Panc1 (cell line): ENCODE data around the gene FRMD4A. TPM values are rescaled to one million over a fixed set of nuclear protein-coding genes. Genes with fewer than 3 reads are reported as not detected.

Experiments
- ATAC-seq: fragments of 200-7000 bp; cut with Tn5 transposase; 2 replicates; pipeline ENCODE4 v1.9.1; 2020; ENCODE audit warnings: mild to moderate bottlenecking, moderate library complexity
- BruUV-seq: library from RNA; stranded (reverse); fragments of 400-500 nt; replicated peaks from 2 replicates; lab custom pipeline; 2021; lab: Mats Ljungman, UMichigan
- CTCF ChIA-PET: fragments of 300-600 bp; sonication (Branson Sonifier 250); formaldehyde crosslinking; loops from one replicate; lab custom pipeline; 2022; ENCODE audit warnings: antibody characterized with exemption; lab: Charles Lee
- POLR2A ChIA-PET: fragments of 300-600 bp; sonication (Branson Sonifier 250); formaldehyde crosslinking; loops from one replicate; lab custom pipeline; 2022; ENCODE audit warnings: antibody characterized with exemption; lab: Charles Lee
- DNase-seq: peaks from one replicate; pipeline ENCODE4 v3.0.0-alpha.2; 2010; ENCODE audit warnings: low read depth, low spot score
- H3K27ac ChIP-seq: 2 replicates; pipeline ENCODE4 v1.5.1; 2011; ENCODE audit warnings: mild to moderate bottlenecking, low read length, inconsistent platforms
- H3K27me3 ChIP-seq: fragments of 200-500 bp; sonication (Bioruptor generic); 2 replicates; pipeline ENCODE4 v1.6.0; 2014; ENCODE audit warnings: low read length, inconsistent platforms; ENCODE audit not compliant: control insufficient read depth, insufficient read depth
- H3K36me3 ChIP-seq: fragments of 200-500 bp; sonication (Bioruptor generic); 2 replicates; pipeline ENCODE4 v1.5.1; 2014; ENCODE audit warnings: inconsistent platforms, mild to moderate bottlenecking, low read length, moderate library complexity; ENCODE audit not compliant: control insufficient read depth, insufficient read depth
- H3K4me1 ChIP-seq: 2 replicates; pipeline ENCODE4 v1.5.1; 2011; ENCODE audit warnings: inconsistent platforms, mild to moderate bottlenecking, low read length, moderate library complexity; ENCODE audit not compliant: control insufficient read depth, insufficient read depth
- H3K4me3 ChIP-seq, 2 experiments: 2 replicates each; pipeline ENCODE4 v1.5.1; 2011 to 2012; ENCODE audit warnings: low read depth in 2 of 2, low read length in 2 of 2, mild to moderate bottlenecking in 2 of 2, inconsistent platforms in 1 of 2, moderate library complexity in 1 of 2
- H3K9me3 ChIP-seq: fragments of 200-500 bp; sonication (Bioruptor generic); 2 replicates; pipeline ENCODE4 v1.5.1; 2014; ENCODE audit warnings: low read depth, mild to moderate bottlenecking, inconsistent platforms, low read length, moderate library complexity; ENCODE audit not compliant: control insufficient read depth, insufficient read depth
- POLR2AphosphoS5 ChIP-seq: IDR thresholded peaks from 2 replicates; pipeline ENCODE4 v1.6.1; 2012; ENCODE audit warnings: mild to moderate bottlenecking, low read depth, low read length, moderate library complexity
- SIN3A ChIP-seq: IDR thresholded peaks from 2 replicates; pipeline ENCODE4 v1.6.1; 2012; ENCODE audit warnings: low read depth, mild to moderate bottlenecking, low read length, moderate library complexity, borderline replicate concordance; ENCODE audit not compliant: insufficient read depth
- TCF7L2 ChIP-seq: IDR thresholded peaks from 2 replicates; pipeline ENCODE4 v1.6.1; 2011; ENCODE audit warnings: mild to moderate bottlenecking, low read depth, low read length, inconsistent platforms
- in situ Hi-C: cut with HindIII; loops from 2 replicates; pipeline ENCODE4 v1.10.0; 2016; ENCODE audit warnings: low sequenced_read_pairs, low pct_unique_long_range_greater_than_20kb
- intact Hi-C: fragments of 100-400 bp; cut with micrococcal nuclease; formaldehyde crosslinking; loops from one replicate; pipeline ENCODE4 v1.10.0; 2022; ENCODE audit not compliant: unreplicated experiment
- total RNA-seq: library from RNA; stranded (reverse); gene quantifications from one replicate; pipeline ENCODE4 v1.2.1, GENCODE V29; 2021; ENCODE audit not compliant: unreplicated experiment
- TF ChIP-seq, protein P1 (sequence below): fragments of 450-650 bp; IDR thresholded peaks from 2 replicates; pipeline ENCODE4 v1.5.1; 2017; ENCODE audit warnings: mild to moderate bottlenecking
- TF ChIP-seq, protein P2 (sequence below), 2 experiments: IDR thresholded peaks; 2 replicates each; pipeline ENCODE4 v1.6.1; 2011 to 2012; ENCODE audit warnings: low read depth in 2 of 2, control low read depth in 1 of 2, low read length in 1 of 2, mild to moderate bottlenecking in 1 of 2, moderate library complexity in 1 of 2; ENCODE audit not compliant: insufficient read depth in 1 of 2

The FRMD4A gene
- total RNA-seq, 1 experiment from 2014 or later: 7.1 TPM

DNA sequence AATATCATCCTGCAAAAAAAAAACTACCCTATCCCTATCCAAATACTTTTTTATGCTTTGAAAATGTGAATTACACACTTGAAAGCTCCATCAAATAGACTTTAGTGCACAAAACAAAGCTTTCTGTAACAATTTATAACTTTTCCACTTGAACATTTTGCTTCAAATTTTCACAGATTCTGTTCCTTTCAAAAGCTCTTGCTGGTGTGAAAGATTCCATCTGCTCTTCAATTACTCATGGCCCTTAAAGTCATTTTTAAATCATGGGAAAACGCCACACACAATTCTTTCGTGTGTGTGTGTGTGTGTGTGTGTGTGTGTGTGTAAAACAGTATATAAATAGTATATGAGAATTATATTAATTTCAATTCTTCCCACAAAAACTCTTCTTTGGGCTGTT lies 576.4 kb downstream of the FRMD4A start:
- H3K4me1 ChIP-seq: no peaks in the 10 kb centered on the region
- DNase-seq (no peak), ATAC-seq (no peak)
- BruUV-seq: no TSS peak
- no peaks in the 10 kb centered on the region for H3K27me3 ChIP-seq
- no peak overlapping the region for H3K4me3 ChIP-seq
- ChIA-PET POLR2A (interaction anchor here (0.7 kb wide), 1 partner anchor 485 kb away, joined by 4 read pairs; no protein-coding TSS in a partner anchor), CTCF (no interaction called here)
- TF ChIP-seq, protein P1, sequence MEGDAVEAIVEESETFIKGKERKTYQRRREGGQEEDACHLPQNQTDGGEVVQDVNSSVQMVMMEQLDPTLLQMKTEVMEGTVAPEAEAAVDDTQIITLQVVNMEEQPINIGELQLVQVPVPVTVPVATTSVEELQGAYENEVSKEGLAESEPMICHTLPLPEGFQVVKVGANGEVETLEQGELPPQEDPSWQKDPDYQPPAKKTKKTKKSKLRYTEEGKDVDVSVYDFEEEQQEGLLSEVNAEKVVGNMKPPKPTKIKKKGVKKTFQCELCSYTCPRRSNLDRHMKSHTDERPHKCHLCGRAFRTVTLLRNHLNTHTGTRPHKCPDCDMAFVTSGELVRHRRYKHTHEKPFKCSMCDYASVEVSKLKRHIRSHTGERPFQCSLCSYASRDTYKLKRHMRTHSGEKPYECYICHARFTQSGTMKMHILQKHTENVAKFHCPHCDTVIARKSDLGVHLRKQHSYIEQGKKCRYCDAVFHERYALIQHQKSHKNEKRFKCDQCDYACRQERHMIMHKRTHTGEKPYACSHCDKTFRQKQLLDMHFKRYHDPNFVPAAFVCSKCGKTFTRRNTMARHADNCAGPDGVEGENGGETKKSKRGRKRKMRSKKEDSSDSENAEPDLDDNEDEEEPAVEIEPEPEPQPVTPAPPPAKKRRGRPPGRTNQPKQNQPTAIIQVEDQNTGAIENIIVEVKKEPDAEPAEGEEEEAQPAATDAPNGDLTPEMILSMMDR: no peak
- TF ChIP-seq, protein P2, sequence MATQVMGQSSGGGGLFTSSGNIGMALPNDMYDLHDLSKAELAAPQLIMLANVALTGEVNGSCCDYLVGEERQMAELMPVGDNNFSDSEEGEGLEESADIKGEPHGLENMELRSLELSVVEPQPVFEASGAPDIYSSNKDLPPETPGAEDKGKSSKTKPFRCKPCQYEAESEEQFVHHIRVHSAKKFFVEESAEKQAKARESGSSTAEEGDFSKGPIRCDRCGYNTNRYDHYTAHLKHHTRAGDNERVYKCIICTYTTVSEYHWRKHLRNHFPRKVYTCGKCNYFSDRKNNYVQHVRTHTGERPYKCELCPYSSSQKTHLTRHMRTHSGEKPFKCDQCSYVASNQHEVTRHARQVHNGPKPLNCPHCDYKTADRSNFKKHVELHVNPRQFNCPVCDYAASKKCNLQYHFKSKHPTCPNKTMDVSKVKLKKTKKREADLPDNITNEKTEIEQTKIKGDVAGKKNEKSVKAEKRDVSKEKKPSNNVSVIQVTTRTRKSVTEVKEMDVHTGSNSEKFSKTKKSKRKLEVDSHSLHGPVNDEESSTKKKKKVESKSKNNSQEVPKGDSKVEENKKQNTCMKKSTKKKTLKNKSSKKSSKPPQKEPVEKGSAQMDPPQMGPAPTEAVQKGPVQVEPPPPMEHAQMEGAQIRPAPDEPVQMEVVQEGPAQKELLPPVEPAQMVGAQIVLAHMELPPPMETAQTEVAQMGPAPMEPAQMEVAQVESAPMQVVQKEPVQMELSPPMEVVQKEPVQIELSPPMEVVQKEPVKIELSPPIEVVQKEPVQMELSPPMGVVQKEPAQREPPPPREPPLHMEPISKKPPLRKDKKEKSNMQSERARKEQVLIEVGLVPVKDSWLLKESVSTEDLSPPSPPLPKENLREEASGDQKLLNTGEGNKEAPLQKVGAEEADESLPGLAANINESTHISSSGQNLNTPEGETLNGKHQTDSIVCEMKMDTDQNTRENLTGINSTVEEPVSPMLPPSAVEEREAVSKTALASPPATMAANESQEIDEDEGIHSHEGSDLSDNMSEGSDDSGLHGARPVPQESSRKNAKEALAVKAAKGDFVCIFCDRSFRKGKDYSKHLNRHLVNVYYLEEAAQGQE (IDR thresholded peaks at IDR 0.05; ENCODE audit: insufficient read depth in 1 of 2, low read depth in 2 of 2, low read length in 1 of 2): no peak
- no peak for TF ChIP-seq TCF7L2
- TF ChIP-seq POLR2AphosphoS5: no peak
- TF ChIP-seq SIN3A: no peak
- H3K9me3 ChIP-seq: no peaks in the 10 kb centered on the region
- H3K36me3 ChIP-seq: no peaks in the 10 kb centered on the region
- in situ Hi-C loops: no loop called here
- no peak overlapping the region for H3K27ac ChIP-seq
- intact Hi-C loops: no loop called here

DNA sequence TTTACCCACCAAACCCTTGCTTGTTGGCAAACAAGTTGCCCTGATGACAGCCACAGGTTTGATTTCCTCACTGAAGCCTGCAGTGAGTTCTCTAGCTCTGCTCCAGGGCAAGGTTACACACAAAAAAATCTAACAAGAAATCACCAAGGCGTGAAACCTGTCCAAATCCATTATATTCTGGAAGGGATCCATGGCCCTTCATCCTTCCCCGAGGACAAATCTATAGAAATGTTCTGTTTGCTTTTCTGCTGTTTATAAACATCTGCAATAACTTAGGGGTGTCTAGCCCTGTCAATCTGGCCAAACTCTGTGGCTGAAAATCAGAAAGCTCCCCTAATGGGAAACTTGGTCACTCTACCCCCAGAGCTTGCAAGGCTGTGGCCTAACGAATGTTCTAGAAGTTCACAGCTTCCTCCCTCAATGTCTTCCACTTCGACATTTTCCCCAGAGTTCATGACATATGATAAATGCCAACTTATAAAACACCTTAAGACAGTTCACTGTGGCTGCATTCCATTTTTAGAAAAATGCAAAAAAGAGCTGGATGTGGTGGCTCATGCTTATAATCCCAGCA lies 579.4 kb downstream of the FRMD4A start:
- no peaks in the 10 kb centered on the region for H3K36me3 ChIP-seq
- CTCF ChIA-PET: no interaction called here
- H3K27ac ChIP-seq: no peak overlapping the region
- H3K27me3 ChIP-seq: no peaks in the 10 kb centered on the region
- DNase-seq (no peak), ATAC-seq (no peak)
- BruUV-seq: no TSS peak
- H3K9me3 ChIP-seq: no peaks in the 10 kb centered on the region
- intact Hi-C loops: no loop called here
- no peaks in the 10 kb centered on the region for H3K4me1 ChIP-seq
- in situ Hi-C loops: no loop called here
- POLR2A ChIA-PET: no interaction called here
- H3K4me3 ChIP-seq: no peak overlapping the region
- TF ChIP-seq, protein P2 (IDR thresholded peaks at IDR 0.05; ENCODE audit: insufficient read depth in 1 of 2, low read depth in 2 of 2, low read length in 1 of 2): no peak
- TF ChIP-seq TCF7L2: no peak
- TF ChIP-seq SIN3A: no peak
- no peak for TF ChIP-seq POLR2AphosphoS5
- TF ChIP-seq, protein P1: no peak
